ENCODE results near the gene JTB. TPM values are rescaled to one million over a fixed set of nuclear protein-coding genes. Genes with fewer than 3 reads are reported as not detected.
A peak's percentile ranks its signal among the peaks of the same experiment; 100 is the strongest.

The JTB gene
- total and polyA plus RNA-seq, 2 donors (not counting 1 experiment from before 2014, with no cell fraction given), result 106 to 159 TPM

DNA sequence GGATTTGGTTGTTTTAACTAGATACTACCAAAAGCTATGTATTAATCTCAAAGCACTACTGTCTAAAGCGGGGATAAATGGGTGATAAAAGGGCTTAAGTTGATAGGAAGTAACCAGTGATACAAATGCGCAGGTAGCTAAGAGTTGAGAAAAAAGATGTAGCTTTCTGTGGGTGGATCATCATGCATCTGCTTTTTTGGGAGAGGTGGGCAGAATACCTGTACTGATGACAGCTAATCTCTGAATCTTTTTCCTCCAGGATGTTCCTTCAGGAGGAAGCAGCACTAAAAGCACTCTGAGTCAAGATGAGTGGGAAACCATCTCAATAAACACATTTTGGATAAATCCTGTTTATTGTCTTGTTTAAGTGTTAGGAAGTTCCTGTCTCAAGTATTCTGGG, 14.3 kb upstream of the JTB start:
- Mint-ChIP-seq H3K4me1 (peaks cover 31% of the 10 kb centered on the region), H3K27ac (peak overlapping the region; percentile 99), H3K9me3 (ENCODE audit: insufficient read depth) (no peaks in the 10 kb centered on the region), H3K27me3 (no peaks in the 10 kb centered on the region), H3K4me3 (peak overlapping the region; percentile 97)
- Histone ChIP-seq H3K4me3 (ENCODE audit: control extremely low read depth in 1 of 5, extremely low read depth in 1 of 5, insufficient read depth in 1 of 5, low read depth in 2 of 5, low read length in 4 of 5) (peak overlapping the region in 4 of 5 experiments; percentile 84 to 100 (median 92)), H4K20me1 (ENCODE audit: control insufficient read depth, insufficient read depth, low read length, poor library complexity, severe bottlenecking) (no peaks in the 10 kb centered on the region), H3K79me2 (ENCODE audit: control insufficient read depth, insufficient read depth, low read length) (peaks cover 29% of the 10 kb centered on the region), H3K36me3 (replicated peaks in 1 of 2; ENCODE audit: control extremely low read depth in 1 of 2, control insufficient read depth in 1 of 2, extremely low read depth in 1 of 2, insufficient read depth in 2 of 2, low read length in 1 of 2) (peaks cover 12 to 35% of the 10 kb centered on the region in 2 experiments), H3K9me3 (ENCODE audit: control extremely low read depth in 1 of 3, control insufficient read depth in 2 of 3, insufficient read depth in 1 of 3, low read length in 2 of 3) (no peaks in the 10 kb centered on the region), H3K4me2 (replicated peaks; ENCODE audit: low read depth, low read length, poor library complexity, severe bottlenecking) (peak overlapping the region; percentile 77), H3K27ac (ENCODE audit: low read length in 2 of 2) (peak overlapping the region; percentile 93 to 96), H3K27me3 (replicated peaks in 1 of 4; ENCODE audit: control extremely low read depth in 1 of 4, control insufficient read depth in 3 of 4, insufficient read depth in 4 of 4, low read length in 3 of 4) (no peaks in the 10 kb centered on the region), H3K4me1 (ENCODE audit: control insufficient read depth in 2 of 2, insufficient read depth in 2 of 2, low read length in 2 of 2) (peaks cover 27 to 39% of the 10 kb centered on the region in 2 donors), H3K9ac (ENCODE audit: low read length) (peak overlapping the region; percentile 92), H2AFZ (ENCODE audit: insufficient read depth, low read depth, low read length, poor library complexity, severe bottlenecking) (no peak overlapping the region)
- CTCF ChIA-PET, result interaction anchor here (1.1 to 1.7 kb wide), 2 partner anchors 201 to 208 kb away, joined by 3 to 9 read pairs; no protein-coding TSS in a partner anchor
- POLR2A ChIA-PET, result interaction anchor here (2.0 to 3.4 kb wide), 4 partner anchors 14 to 358 kb away, joined by 16 to 38 read pairs (median 27); partner anchors contain the start of genes CHTOP, CREB3L4, DENND4B and JTB
- DNase-seq (no peak), ATAC-seq (ENCODE audit: low read depth) (no peak)
- TF ChIP-seq, protein P1, sequence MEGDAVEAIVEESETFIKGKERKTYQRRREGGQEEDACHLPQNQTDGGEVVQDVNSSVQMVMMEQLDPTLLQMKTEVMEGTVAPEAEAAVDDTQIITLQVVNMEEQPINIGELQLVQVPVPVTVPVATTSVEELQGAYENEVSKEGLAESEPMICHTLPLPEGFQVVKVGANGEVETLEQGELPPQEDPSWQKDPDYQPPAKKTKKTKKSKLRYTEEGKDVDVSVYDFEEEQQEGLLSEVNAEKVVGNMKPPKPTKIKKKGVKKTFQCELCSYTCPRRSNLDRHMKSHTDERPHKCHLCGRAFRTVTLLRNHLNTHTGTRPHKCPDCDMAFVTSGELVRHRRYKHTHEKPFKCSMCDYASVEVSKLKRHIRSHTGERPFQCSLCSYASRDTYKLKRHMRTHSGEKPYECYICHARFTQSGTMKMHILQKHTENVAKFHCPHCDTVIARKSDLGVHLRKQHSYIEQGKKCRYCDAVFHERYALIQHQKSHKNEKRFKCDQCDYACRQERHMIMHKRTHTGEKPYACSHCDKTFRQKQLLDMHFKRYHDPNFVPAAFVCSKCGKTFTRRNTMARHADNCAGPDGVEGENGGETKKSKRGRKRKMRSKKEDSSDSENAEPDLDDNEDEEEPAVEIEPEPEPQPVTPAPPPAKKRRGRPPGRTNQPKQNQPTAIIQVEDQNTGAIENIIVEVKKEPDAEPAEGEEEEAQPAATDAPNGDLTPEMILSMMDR (IDR thresholded peaks at IDR 0.05), result no peak
- TF ChIP-seq EZH2 (IDR thresholded peaks at IDR 0.05; ENCODE audit: borderline replicate concordance, insufficient read depth, low read depth, low read length, poor library complexity, severe bottlenecking), result no peak
- 86% methylated on average over 1 of the region's 2 CpGs for WGBS (ENCODE audit: insufficient coverage)
- intact Hi-C loops (cut with micrococcal nuclease), result loop anchor here (5.0 kb wide), 2 partner anchors 265 to 335 kb away; partner anchors contain the start of genes INTS3 and SNAPIN

DNA sequence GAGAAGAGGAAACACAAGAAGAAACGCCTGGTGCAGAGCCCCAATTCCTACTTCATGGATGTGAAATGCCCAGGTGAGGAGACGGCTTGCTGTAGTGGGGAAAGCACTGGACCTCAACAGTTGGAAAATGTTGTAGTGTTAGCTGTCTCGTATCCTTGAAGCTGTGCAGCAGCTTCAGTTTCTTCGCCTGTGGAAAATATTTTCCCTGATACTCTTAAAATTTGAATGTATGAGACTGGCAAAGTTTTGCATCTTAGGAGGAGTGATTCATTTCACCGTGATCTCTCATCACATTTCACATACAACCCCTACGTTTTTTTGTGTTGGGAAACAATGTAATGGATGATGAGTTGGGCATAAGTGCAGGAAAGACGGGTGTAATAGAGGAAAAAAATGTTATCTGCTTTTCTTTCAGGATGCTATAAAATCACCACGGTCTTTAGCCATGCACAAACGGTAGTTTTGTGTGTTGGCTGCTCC, 13.7 kb upstream of the JTB start:
- no peaks in the 10 kb centered on the region for H3K27me3 ChIP-seq (replicated peaks in 1 of 4; ENCODE audit: control extremely low read depth in 1 of 4, control insufficient read depth in 3 of 4, insufficient read depth in 4 of 4, low read length in 3 of 4)
- WGBS (ENCODE audit: insufficient coverage), result no CpG with 5 or more reads among the region's 9 CpGs
- H3K9ac ChIP-seq (ENCODE audit: low read length), result peak overlapping the region; percentile 92
- intact Hi-C loops (cut with micrococcal nuclease), result loop anchor here (5.0 kb wide), 2 partner anchors 264 to 334 kb away; partner anchors contain the start of genes INTS3 and SNAPIN
- Mint-ChIP-seq H3K27ac (peak overlapping the region; percentile 99), H3K27me3 (no peaks in the 10 kb centered on the region), H3K4me3 (peak overlapping the region; percentile 97), H3K4me1 (peaks cover 36% of the 10 kb centered on the region), H3K9me3 (ENCODE audit: insufficient read depth) (no peaks in the 10 kb centered on the region)
- peak overlapping the region; percentile 84 to 100 (median 94) for H3K4me3 ChIP-seq (ENCODE audit: control extremely low read depth in 1 of 5, extremely low read depth in 1 of 5, insufficient read depth in 1 of 5, low read depth in 2 of 5, low read length in 4 of 5)
- no peaks in the 10 kb centered on the region for H4K20me1 ChIP-seq (ENCODE audit: control insufficient read depth, insufficient read depth, low read length, poor library complexity, severe bottlenecking)
- H3K4me2 ChIP-seq (replicated peaks; ENCODE audit: low read depth, low read length, poor library complexity, severe bottlenecking), result peak overlapping the region; percentile 77
- TF ChIP-seq, protein P1 (IDR thresholded peaks at IDR 0.05), result no peak
- no peak for TF ChIP-seq EZH2 (IDR thresholded peaks at IDR 0.05; ENCODE audit: borderline replicate concordance, insufficient read depth, low read depth, low read length, poor library complexity, severe bottlenecking)
- H3K79me2 ChIP-seq (ENCODE audit: control insufficient read depth, insufficient read depth, low read length), result peaks cover 29% of the 10 kb centered on the region
- H3K27ac ChIP-seq (ENCODE audit: low read length in 2 of 2), result peak overlapping the region; percentile 93 to 96
- H3K4me1 ChIP-seq (ENCODE audit: control insufficient read depth in 2 of 2, insufficient read depth in 2 of 2, low read length in 2 of 2), result peaks cover 33 to 45% of the 10 kb centered on the region in 2 donors
- peaks cover 12 to 35% of the 10 kb centered on the region in 2 experiments for H3K36me3 ChIP-seq (replicated peaks in 1 of 2; ENCODE audit: control extremely low read depth in 1 of 2, control insufficient read depth in 1 of 2, extremely low read depth in 1 of 2, insufficient read depth in 2 of 2, low read length in 1 of 2)
- H2AFZ ChIP-seq (ENCODE audit: insufficient read depth, low read depth, low read length, poor library complexity, severe bottlenecking), result peak overlapping the region; percentile 62
- ChIA-PET POLR2A (interaction anchor here (0.5 to 3.4 kb wide), 21 partner anchors 13 to 756 kb away, joined by 3 to 38 read pairs (median 8); partner anchors contain the start of genes CHTOP, CREB3L4, CRTC2 and DENND4B), CTCF (interaction anchor here (1.2 to 2.3 kb wide), 5 partner anchors 13 to 201 kb away, joined by 3 to 9 read pairs (median 7); partner anchors contain the start of genes DENND4B and JTB)
- DNase-seq, result no peak
- no peaks in the 10 kb centered on the region for H3K9me3 ChIP-seq (ENCODE audit: control extremely low read depth in 1 of 3, control insufficient read depth in 2 of 3, insufficient read depth in 1 of 3, low read length in 2 of 3)
- ATAC-seq (ENCODE audit: low read depth), result no peak
